ENCODE results near the gene WDR26. TPM values are rescaled to one million over a fixed set of nuclear protein-coding genes. Genes with fewer than 3 reads are reported as not detected.

WDR26 gene
- total and polyA plus RNA-seq, 9 of the 15 experiments (the other 6 are each of a cell fraction or from before 2014, with no cell fraction given): 11.5 to 66.0 (median 39.8) TPM

DNA sequence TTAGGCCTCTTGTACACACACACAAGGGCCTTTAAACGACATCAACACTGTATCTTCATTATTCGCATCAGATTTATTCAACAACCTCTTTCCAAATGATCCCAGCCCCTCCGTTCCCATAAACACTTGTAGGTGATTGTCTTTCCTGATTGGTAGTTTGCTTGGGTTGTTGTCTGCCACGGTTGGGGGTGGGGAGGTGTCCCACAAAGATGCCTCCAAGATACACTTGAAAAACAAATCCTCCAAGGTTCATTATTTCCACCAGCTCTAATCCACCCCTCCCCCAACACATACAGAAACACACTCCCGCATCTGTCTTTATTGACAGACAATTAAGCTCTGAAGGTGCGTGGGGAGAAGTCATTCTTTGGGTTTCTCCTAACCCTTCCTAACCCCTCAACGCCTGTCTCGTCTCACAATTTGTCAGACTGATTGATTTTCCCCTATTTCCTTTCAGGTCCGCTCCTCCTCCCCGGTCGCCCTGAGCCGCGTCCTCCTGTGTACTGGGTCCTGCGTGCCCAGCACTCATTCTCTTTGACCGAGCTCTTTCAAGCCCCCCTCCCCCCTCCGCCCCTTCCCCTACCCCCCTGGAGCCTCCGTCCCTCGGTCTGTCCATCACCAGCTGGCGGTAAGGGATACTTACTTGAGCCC, 1.4 kb downstream of the WDR26 start (continued):
- TF ChIP-seq, protein P1, sequence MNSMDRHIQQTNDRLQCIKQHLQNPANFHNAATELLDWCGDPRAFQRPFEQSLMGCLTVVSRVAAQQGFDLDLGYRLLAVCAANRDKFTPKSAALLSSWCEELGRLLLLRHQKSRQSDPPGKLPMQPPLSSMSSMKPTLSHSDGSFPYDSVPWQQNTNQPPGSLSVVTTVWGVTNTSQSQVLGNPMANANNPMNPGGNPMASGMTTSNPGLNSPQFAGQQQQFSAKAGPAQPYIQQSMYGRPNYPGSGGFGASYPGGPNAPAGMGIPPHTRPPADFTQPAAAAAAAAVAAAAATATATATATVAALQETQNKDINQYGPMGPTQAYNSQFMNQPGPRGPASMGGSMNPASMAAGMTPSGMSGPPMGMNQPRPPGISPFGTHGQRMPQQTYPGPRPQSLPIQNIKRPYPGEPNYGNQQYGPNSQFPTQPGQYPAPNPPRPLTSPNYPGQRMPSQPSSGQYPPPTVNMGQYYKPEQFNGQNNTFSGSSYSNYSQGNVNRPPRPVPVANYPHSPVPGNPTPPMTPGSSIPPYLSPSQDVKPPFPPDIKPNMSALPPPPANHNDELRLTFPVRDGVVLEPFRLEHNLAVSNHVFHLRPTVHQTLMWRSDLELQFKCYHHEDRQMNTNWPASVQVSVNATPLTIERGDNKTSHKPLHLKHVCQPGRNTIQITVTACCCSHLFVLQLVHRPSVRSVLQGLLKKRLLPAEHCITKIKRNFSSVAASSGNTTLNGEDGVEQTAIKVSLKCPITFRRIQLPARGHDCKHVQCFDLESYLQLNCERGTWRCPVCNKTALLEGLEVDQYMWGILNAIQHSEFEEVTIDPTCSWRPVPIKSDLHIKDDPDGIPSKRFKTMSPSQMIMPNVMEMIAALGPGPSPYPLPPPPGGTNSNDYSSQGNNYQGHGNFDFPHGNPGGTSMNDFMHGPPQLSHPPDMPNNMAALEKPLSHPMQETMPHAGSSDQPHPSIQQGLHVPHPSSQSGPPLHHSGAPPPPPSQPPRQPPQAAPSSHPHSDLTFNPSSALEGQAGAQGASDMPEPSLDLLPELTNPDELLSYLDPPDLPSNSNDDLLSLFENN (IDR thresholded peaks at IDR 0.05; ENCODE audit: low read depth in 2 of 2, low read length in 2 of 2): no peak
- no peak for TF ChIP-seq HOXB6 (CRISPR knock-in tag; IDR thresholded peaks at IDR 0.05; ENCODE audit: borderline replicate concordance)
- no peak for TF ChIP-seq GTF2A2 (tag; IDR thresholded peaks at IDR 0.05)
- TF ChIP-seq HDAC3 (IDR thresholded peaks at IDR 0.05; ENCODE audit: borderline replicate concordance, partially characterized antibody): no peak
- TF ChIP-seq ZNF766 (CRISPR knock-in tag; conservative IDR thresholded peaks at IDR 0.05): 0 out of 2 replicates have a peak, but pooled peaks have one; percentile 28
- TF ChIP-seq, protein P2, sequence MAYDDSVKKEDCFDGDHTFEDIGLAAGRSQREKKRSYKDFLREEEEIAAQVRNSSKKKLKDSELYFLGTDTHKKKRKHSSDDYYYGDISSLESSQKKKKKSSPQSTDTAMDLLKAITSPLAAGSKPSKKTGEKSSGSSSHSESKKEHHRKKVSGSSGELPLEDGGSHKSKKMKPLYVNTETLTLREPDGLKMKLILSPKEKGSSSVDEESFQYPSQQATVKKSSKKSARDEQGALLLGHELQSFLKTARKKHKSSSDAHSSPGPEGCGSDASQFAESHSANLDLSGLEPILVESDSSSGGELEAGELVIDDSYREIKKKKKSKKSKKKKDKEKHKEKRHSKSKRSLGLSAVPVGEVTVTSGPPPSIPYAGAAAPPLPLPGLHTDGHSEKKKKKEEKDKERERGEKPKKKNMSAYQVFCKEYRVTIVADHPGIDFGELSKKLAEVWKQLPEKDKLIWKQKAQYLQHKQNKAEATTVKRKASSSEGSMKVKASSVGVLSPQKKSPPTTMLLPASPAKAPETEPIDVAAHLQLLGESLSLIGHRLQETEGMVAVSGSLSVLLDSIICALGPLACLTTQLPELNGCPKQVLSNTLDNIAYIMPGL (CRISPR knock-in tag; IDR thresholded peaks at IDR 0.05): no peak
- no peak; the same call in 1 of the 2 replicates for TF ChIP-seq MTA3 (IDR thresholded peaks at IDR 0.05; ENCODE audit: borderline replicate concordance)
- no peak for TF ChIP-seq REST (IDR thresholded peaks at IDR 0.05; ENCODE audit: borderline replicate concordance)
- TF ChIP-seq REST (CRISPR knock-in tag; IDR thresholded peaks at IDR 0.05; ENCODE audit: low read depth): no peak
- TF ChIP-seq TAF1 (IDR thresholded peaks at IDR 0.05; ENCODE audit: control insufficient read depth, extremely low read depth, insufficient read depth, low read length, severe bottlenecking): no peak
- no peak for TF ChIP-seq GTF2F1 (IDR thresholded peaks at IDR 0.05; ENCODE audit: low read depth, low read length)
- TF ChIP-seq ZFP36 (IDR thresholded peaks at IDR 0.05; ENCODE audit: low read depth, low read length, partially characterized antibody): no peak
- peak; percentile 83 for TF ChIP-seq HMBOX1 (IDR thresholded peaks at IDR 0.05)

All from K562 (cell line).